Activated CD4-positive, alpha-beta T cell treated with anti-CD3 and anti-CD28 coated beads for 48 hours (primary cell): Measurements from ENCODE around the gene SCRG1.

Experiments
- DNase-seq: peaks from one replicate; pipeline ENCODE4 v3.0.0-alpha.2; 2020

SCRG1 gene

GRCh38 chr4:173357939-173358338, 41.0 kb downstream of the SCRG1 start:
- DNase-seq: no peak

GRCh38 chr4:173347467-173347866, 51.4 kb downstream of the SCRG1 start:
- DNase-seq: no peak

- DNase-seq: no peak
These were observed 52.8 kb downstream of the SCRG1 start for GRCh38 chr4:173346074-173346473.

- no peak for DNase-seq
These were observed 53.3 kb downstream of the SCRG1 start for GRCh38 chr4:173345648-173346047.

GRCh38 chr4:173343832-173344397, 55.0 kb downstream of the SCRG1 start:
- DNase-seq: no peak

GRCh38 chr4:173337463-173337862, 61.5 kb downstream of the SCRG1 start:
- DNase-seq: no peak

- peak; percentile 62 for DNase-seq
These were observed 63.8 kb downstream of the SCRG1 start for GRCh38 chr4:173334891-173335752.
